ENCODE results near the gene MAP3K4. TPM values are rescaled to one million over a fixed set of nuclear protein-coding genes. Genes with fewer than 3 reads are reported as not detected.

MAP3K4 gene
- total and polyA plus RNA-seq, 2 of the 8 experiments (the other 6 are each of a cell fraction or from before 2014, with no cell fraction given) = 16.6 to 51.6 TPM

DNA sequence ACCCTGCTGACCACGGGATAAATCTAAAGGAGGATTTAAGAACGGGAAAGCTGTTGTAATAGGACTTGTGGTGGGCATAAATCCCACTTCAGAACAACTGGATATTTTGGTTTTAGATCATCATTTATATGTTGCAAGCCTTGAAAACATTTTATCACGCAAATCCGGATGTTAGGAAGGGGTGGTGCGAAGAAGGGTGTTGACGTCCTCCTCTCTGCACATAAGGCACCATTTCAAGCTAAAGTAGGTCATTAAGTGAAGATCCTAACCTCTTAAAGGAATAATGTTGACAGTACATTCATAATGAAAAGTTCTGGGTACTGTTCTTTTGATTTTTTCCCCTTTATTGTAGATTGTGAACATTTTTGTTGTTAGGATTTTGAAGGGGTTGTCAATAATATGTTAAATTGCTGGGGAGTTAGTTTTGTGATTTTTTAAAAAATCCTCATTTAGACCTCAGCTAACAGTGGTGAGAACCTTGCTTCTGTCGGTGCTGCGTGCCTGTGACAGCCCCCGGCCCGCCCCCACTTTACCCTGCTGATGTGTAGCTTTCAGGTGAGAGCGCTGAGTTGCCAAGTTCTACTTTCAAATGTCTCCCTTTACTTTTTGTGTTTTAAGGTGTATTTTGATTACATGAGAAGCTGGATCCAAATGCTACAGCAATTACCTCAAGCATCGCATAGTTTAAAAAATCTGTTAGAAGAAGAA is 88.8 kb downstream of the MAP3K4 start:
- Histone ChIP-seq H3K18ac (ENCODE audit: extremely low read depth, low read length) (no peak overlapping the region), H3K4me1 (replicated peaks in 1 of 4; ENCODE audit: control insufficient read depth in 3 of 4, insufficient read depth in 4 of 4, low read length in 3 of 4) (no peaks in the 10 kb centered on the region), H3K9me3 (ENCODE audit: insufficient read depth in 2 of 2, low read depth in 1 of 2, low read length in 1 of 2) (no peaks in the 10 kb centered on the region), H2BK20ac (ENCODE audit: low read length) (no peak overlapping the region), H3K27me3 (replicated peaks in 1 of 4; ENCODE audit: control insufficient read depth in 3 of 4, extremely low read depth in 1 of 4, insufficient read depth in 3 of 4, low read length in 3 of 4) (no peaks in the 10 kb centered on the region), H3K9ac (replicated peaks in 1 of 4; ENCODE audit: extremely low read depth in 1 of 4, low read depth in 3 of 4, low read length in 3 of 4) (no peak overlapping the region), H3K14ac (ENCODE audit: insufficient read length) (no peak overlapping the region), H3K4me2 (ENCODE audit: insufficient read depth in 1 of 2, low read depth in 2 of 2, low read length in 2 of 2) (no peak overlapping the region), H3K4ac (replicated peaks; ENCODE audit: insufficient read length, low read depth, low read length) (no peak overlapping the region), H4K8ac (ENCODE audit: extremely low read depth, insufficient read depth, low read length) (no peak overlapping the region), H3K27ac (ENCODE audit: low read depth, low read length) (no peak overlapping the region), H3K56ac (replicated peaks; ENCODE audit: insufficient read length, low read depth, low read length) (no peak overlapping the region), H3K79me1 (ENCODE audit: low read depth, low read length) (no peaks in the 10 kb centered on the region), H4K91ac (replicated peaks; ENCODE audit: insufficient read length, low read length) (no peak overlapping the region), H2AFZ (ENCODE audit: low read length) (no peak overlapping the region), H3K23me2 (ENCODE audit: low read depth, low read length) (no peaks in the 10 kb centered on the region), H4K5ac (ENCODE audit: insufficient read length, low read depth, low read length) (no peak overlapping the region), H3K79me2 (ENCODE audit: control insufficient read depth in 1 of 2, insufficient read depth in 2 of 2, low read length in 2 of 2) (no peaks in the 10 kb centered on the region), H4K20me1 (replicated peaks in 1 of 2; ENCODE audit: control insufficient read depth in 1 of 2, insufficient read depth in 2 of 2, low read length in 2 of 2) (peaks cover 1 to 3% of the 10 kb centered on the region in 2 experiments), H2BK12ac (ENCODE audit: low read depth, low read length) (no peak overlapping the region), H3K4me3 (ENCODE audit: extremely low read depth in 1 of 4, insufficient read depth in 2 of 4, low read depth in 3 of 4, low read length in 4 of 4) (no peak overlapping the region), H3K23ac (ENCODE audit: insufficient read length) (no peak overlapping the region), H2BK5ac (ENCODE audit: low read depth, low read length) (no peak overlapping the region), H3K36me3 (ENCODE audit: control insufficient read depth in 2 of 4, insufficient read depth in 4 of 4, low read length in 3 of 4) (peaks cover 2 to 45% (median 23%) of the 10 kb centered on the region in 4 experiments), H2BK15ac (ENCODE audit: low read length) (no peak overlapping the region), H2AK5ac (ENCODE audit: low read depth, low read length) (no peak overlapping the region), H2BK120ac (replicated peaks; ENCODE audit: low read depth, low read length) (no peak overlapping the region)
- WGBS, 2 experiments (ENCODE audit: extremely low coverage in 1 of 2, insufficient coverage in 1 of 2, insufficient read length in 1 of 2, insufficient replicate concordance in 2 of 2, low coverage in 1 of 2, low lambda C conversion rate in 2 of 2, missing lambda C conversion rate in 1 of 2) = 95% methylated on average over 12 of the region's 12 CpGs; no CpG with 5 or more reads in 1 of the 2 experiments
- FAIRE-seq (no peak), DNase-seq (ENCODE audit: low read depth in 1 of 2, low spot score in 2 of 2) (no peak)
- ChIA-PET CTCF (ENCODE audit: partially characterized antibody) (interaction anchor here (1.1 to 2.0 kb wide), 3 partner anchors 11 to 330 kb away, joined by 3 to 6 read pairs (median 4); no protein-coding TSS in a partner anchor), POLR2A (ENCODE audit: partially characterized antibody) (no interaction called here)
- TF ChIP-seq SIN3A (conservative IDR thresholded peaks at IDR 0.05 in 1 of 2, IDR thresholded peaks at IDR 0.05 in 1 of 2; ENCODE audit: low read depth in 1 of 2, low read length in 2 of 2) (no peak), HDAC2 (IDR thresholded peaks at IDR 0.05; ENCODE audit: borderline replicate concordance in 1 of 2, low read depth in 2 of 2, low read length in 2 of 2) (no peak), CBX8 (IDR thresholded peaks at IDR 0.05; ENCODE audit: borderline replicate concordance, low read depth, low read length) (no peak), CREB1 (IDR thresholded peaks at IDR 0.05) (no peak), EP300 (IDR thresholded peaks at IDR 0.05; ENCODE audit: borderline replicate concordance in 1 of 2, low read depth in 2 of 2, low read length in 2 of 2) (no peak), EZH2 (IDR thresholded peaks at IDR 0.05; ENCODE audit: low read depth, low read length, severe bottlenecking) (no peak), MAFK (IDR thresholded peaks at IDR 0.05; ENCODE audit: low read depth, low read length) (no peak), SRF (IDR thresholded peaks at IDR 0.05; ENCODE audit: low read depth, low read length) (no peak), SAP30 (IDR thresholded peaks at IDR 0.05; ENCODE audit: insufficient read depth, insufficient replicate concordance, low read length) (no peak), SP2 (IDR thresholded peaks at IDR 0.05; ENCODE audit: low read length) (no peak), SP4 (IDR thresholded peaks at IDR 0.05; ENCODE audit: low read length) (no peak), NRF1 (IDR thresholded peaks at IDR 0.05; ENCODE audit: low read depth, low read length) (no peak)
